HG03432 (cell line): Measurements from ENCODE around the gene NDUFB1.

Experiments
- ATAC-seq: cut with Tn5 transposase; IDR thresholded peaks from one replicate; pipeline ENCODE4 v1.9.1; 2021; ENCODE audit warnings: mild to moderate bottlenecking, moderate library complexity; ENCODE audit not compliant: unreplicated experiment

The NDUFB1 gene

GRCh38 chr14:92099802-92100201 is 21.7 kb downstream of the NDUFB1 start:
- no peak for ATAC-seq

GRCh38 chr14:92093320-92093719 is 28.2 kb downstream of the NDUFB1 start:
- no peak for ATAC-seq

GRCh38 chr14:92088494-92088893 is 33.0 kb downstream of the NDUFB1 start:
- no peak for ATAC-seq

- ATAC-seq = no peak
These were observed 47.0 kb downstream of the NDUFB1 start for GRCh38 chr14:92074555-92074954.
